Measurements from ENCODE around the gene FBXW4.

The FBXW4 gene

DNA sequence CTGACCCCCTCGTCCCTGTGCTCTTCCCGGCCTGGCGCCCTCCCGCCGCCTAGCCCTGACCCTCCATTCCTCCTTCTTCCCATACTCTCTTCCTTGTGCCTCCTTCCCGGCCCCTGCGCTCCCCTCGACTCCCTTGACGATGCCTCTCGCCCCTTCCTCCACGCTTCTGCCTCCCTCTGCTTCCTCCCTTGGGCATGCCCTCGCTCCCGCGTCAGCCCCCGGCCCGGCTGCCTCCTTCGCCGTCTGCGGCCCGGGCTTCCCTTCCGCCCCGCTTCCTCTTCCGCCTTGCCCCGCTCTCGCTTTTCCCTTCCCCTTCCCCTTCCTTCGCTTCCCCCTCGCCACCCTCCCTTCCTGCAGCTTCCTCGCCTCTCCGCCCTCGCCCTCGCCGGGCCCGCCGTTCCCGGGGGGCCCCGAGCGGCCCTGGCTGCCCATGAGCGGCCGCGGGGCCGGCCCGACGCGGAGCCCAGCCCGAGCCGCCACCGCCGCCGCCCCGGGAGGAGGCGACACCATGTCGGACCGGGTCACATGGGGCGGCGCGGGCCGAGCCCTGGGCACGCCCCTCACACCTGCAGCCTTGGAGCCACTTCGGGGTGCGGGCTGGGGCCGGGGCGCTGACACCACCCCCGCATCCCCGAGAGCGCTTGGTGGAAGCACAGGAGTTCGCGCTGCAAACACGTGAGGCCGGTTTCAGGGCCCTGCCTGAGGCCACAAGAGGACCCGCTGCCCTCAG is at the start of gene FBXW4:
FBXW4 (minus strand) TSS at position 497 of the 730 bp plus-strand sequence; CDS start at position 432, 65 bp downstream.
- no peak for DNase-seq

- no peak for DNase-seq
These were observed 49.3 kb upstream of the FBXW4 start for GRCh38 chr10:101744267-101744666.

GRCh38 chr10:101741938-101742337 is 47.0 kb upstream of the FBXW4 start:
- DNase-seq = no peak

DNA sequence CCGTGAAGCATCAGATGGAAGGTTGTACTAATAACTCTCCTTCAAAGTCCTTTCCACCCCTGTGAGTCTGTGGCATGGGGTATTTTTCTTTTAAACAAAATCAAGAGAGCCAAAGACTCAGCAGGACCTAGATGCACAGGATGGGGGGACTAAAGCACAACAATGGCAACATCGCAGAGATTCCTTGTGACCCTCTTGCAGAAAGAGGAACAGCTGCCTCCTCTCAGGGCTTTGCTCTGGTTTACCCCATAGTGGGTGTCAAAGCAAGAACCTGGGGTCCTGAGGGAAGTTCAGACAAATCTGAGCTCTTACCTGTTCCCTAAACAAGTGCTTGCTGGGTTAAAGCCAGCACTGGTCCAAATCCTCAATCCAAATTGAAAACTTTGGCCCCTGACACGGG is 41.7 kb upstream of the FBXW4 start:
- DNase-seq = no peak

DNA sequence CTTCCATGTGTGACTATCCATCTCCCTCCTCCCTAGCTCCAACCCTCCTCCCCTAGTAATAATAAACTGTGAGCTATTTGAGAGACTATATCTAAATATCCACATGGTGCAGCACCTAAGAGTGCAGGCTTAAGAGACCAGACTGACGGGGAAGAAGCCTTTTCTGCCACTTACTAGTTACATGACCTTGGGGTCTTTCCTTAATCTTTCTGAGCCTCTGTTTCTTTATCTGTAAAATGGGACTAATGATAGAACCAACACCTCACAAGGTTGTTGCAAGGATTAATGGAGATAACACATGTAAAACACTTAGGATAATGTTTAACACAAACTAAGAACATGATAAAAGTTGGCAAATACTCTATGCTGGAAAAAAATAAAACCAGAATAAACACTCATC is 37.1 kb upstream of the FBXW4 start:
- no peak for DNase-seq

DNA sequence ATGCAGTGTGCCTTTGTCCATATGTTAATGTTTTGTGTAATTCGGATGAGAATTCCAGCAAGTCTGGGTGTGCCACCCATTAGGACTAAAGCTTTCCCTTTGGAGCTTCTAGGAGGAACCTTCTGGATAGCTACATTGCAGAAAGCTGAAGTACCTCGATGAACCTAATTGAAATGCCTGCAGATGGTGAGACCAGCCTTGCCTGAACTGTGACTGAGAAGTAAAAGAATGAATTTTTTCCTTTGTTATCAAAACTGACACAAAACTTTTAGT is 31.1 kb upstream of the FBXW4 start:
- DNase-seq = no peak

GRCh38 chr10:101725296-101726114 is 30.5 kb upstream of the FBXW4 start:
- DNase-seq = no peak

DNA sequence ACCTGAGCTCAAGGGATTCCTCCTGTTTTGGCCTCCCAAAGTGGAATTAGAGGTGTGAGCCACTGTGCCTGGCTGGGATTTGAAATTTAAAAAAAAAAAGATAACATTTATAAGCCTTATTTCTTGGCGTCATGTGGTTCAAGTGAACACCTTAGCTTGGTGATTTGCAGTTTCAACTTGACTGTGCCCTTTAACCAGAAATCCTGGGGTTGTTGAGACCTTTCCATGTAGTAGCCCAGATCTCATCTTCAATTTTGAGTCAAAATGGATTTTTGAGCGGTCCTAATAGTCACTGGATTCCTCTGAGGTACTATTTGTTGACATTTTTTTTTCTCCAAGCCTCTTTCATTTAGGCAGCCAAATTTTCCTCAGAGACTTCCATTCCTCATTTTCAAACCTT is 29.5 kb upstream of the FBXW4 start:
- no peak for DNase-seq

DNA sequence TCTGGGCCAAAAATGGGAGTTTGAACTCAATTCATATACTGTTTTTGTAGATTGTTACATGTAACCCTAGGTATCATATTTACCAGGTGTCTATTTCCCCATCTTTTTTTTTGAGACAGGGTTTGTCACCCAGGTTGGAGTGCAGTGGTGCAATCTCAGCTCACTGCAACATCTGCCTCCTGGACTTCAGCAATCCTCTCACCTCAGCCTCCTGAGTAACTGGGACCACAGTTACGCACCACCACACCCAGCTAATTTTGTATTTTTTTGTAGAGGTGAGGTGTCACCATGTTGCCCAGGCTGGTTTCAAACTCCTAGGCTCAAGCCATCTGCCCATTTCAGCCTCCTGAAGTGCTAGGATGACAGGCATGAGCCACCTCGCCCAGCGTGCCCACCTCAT is 28.2 kb upstream of the FBXW4 start:
- no peak for DNase-seq

- DNase-seq = no peak
These were observed 26.8 kb upstream of the FBXW4 start for GRCh38 chr10:101721806-101722205.

- no peak for DNase-seq
These were observed 25.7 kb upstream of the FBXW4 start for GRCh38 chr10:101720606-101721230.

DNA sequence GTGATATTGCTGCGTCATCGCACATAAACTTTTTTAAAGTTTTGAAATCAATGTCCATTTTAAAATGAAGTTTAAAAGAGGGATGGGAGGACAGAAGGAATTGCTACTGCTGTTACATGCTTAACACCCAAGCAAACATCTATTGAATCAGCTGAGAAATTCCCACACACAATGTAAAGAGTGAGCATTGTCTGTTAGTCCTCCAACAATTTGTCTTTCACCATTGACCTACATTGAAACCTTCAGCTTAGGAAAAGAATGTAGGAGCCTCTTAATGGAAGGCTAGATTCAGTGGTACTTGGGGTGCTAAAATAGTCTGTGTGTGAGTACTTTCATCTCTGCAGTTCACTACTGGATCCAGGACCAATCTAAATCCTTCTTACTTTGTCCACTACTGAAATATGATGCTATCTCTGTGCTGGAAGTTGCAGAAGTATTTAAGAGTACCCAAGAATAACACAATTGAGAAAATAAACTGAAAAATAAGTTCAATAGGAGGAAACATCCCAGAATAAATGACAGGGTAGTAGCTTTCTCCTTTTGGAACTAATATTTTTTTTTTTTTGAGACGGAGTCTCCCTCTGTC is 23.8 kb upstream of the FBXW4 start:
- DNase-seq = no peak

- no peak for DNase-seq
These were observed 22.1 kb upstream of the FBXW4 start for GRCh38 chr10:101716891-101717659.

GRCh38 chr10:101712997-101713396 is 18.0 kb upstream of the FBXW4 start:
- no peak for DNase-seq

GRCh38 chr10:101710793-101711192 is 15.8 kb upstream of the FBXW4 start:
- DNase-seq = no peak

DNA sequence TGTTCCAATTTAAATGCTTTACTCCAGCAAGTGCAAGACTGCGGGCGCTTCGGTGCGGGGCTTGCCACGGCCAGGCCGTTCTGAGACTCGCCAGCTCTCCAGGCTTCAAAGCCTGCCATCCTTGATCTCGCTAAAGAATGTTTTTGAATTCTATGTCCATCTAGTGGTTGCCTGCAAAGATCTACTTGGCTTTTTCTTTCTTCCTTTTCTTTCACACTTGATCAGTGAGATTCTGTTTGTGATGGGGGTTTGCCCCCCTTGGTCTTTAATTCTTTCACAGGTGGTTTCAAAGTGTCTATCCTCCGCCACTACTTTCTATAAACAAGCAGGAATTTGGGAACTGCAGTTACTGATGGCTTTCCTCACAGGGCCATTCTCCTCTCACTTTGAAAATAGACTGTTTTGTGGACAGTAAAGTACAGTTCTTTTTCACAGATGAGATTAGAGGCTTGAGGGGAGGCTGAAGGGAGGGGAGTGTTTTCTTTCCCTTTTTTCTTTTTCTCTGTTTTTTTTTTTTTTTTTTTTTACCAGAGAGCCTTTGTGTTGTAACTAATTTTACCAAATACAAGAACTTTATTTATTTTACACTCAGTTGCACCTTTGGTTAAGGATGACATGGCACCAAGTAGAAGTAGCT is 15.2 kb upstream of the FBXW4 start:
- DNase-seq = no peak

DNA sequence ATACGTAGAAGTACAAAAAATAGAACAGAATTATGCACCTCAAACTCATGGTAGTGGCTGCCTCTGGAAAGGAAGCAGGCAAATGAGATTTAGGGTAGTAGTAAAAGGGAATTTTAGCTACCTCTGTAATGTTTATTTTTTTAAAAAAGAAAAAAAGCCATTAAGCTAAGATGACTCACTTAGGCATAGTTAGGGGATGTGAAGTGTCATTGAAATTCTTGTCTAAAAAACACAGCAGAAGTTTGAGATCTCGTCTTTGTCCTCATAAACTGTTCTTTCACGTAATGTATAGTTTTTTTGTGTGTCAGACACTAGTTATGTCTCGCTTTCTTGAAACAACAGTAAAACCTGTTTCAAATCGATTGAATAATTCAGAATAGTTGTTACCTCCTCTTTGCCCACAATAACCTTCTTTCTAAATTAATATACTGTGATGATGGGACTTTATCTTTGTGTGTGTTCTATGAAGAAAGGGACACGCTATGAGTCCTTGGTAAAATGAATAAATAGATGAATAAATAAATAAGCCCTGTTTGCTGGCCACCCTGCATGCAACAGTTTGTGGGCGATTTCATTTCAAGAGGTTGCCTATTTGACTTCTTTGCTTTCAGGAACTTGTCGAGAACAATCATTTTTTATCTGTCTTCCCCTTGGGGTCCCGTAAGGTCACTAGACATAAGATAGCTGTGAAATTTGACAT is 14.5 kb upstream of the FBXW4 start:
- DNase-seq = no peak

DNA sequence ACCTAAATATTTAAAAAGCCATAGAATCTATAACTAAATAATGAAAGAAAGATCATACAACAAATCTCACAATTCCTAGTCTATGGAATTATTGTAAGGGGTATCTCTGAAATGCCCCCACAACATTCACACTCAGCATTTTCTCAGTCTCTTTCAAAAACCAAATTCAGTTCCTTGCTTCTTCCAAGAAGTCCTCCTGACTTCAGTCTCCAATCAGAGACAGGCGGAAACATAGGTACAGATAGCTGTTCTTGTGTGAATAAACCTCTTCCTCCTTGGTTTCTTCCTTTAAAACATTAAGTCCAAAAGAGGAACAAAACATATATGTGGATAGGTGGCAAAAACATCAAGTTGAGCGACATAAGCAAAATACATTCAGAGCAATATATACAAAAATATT is 13.9 kb upstream of the FBXW4 start:
- no peak for DNase-seq

- no peak for DNase-seq
These were observed 13.1 kb upstream of the FBXW4 start for GRCh38 chr10:101708073-101708472.

DNA sequence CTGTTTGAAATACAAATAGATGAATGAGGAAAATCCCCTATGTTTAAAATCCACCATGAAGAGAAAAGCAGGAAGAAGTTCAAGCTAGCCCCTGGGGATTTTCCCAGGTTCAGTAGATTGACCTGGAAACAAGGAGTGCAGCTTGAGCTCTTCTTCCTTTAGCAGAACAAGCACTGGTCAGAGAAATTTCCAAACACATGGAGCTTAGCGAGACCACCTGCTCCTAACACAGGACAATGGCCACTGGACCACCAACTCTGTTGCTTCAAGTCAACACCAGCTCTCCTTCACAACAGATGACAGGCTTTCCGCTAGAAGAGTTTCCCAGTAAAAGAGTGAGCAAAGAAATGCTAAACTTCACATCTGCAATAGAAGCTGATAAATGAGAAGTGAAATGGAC is 9.4 kb upstream of the FBXW4 start:
- DNase-seq = no peak

DNA sequence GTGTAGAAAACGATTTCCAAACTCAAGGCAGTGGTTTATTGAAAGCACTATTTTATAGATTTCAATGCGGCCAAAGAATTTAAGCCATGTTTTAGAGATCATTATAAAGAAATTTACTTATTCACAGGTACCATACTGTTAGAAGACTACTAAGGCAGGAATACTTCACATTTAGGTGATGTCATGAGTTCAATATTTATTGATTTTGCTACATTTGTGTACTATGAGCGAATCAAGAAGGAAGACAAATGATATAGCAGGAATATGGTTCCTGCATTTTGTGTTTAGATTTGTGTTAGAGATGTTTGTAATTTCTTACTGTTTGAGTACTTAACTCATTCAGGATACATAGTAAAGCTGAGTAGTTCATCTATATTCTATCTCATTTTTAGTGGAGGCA is 1.7 kb upstream of the FBXW4 start:
- DNase-seq = no peak

DNA sequence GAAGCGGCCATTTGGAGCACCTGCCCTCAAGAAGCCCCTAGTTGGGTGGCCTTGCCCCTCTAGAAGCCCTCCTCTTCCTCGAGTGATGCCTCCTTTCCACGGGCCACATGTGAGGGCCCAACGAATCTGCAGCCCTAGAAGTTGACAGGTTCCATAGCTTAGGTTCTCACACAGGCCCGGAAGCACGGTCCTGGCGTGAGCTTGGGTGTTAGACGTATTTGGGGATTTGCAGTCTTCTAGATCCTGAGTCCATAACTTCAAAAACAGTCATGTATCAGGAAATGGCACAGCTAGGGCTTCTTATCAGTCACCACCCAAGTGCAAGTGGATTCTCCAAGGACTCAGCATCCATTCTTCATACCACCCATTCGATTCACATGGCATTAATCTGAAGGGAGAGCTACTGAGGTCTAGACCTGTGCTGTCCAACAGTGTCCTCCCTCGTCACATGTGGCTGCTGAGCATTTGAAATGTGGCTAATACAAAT is 477 bp upstream of the FBXW4 start:
- DNase-seq = no peak
